K562 (cell line): ENCODE results near the gene TMEM184A.

Experiments used
- CEBPB ChIP-seq: fragments of 450-650 bp; IDR thresholded peaks from 2 replicates; pipeline ENCODE4 v1.6.1; 2016; ENCODE audit warnings: missing genetic modification characterization, missing compliant biosample characterization
- GABPB1 ChIP-seq: sonication (generic); formaldehyde crosslinking; IDR thresholded peaks from 2 replicates; pipeline ENCODE4 v1.8.0; 2022; ENCODE audit warnings: mild to moderate bottlenecking, missing genetic modification reagents
- JUN ChIP-seq, 2 experiments: sonication (generic) in 1 of 2; formaldehyde crosslinking in 1 of 2; IDR thresholded peaks; 2 replicates each; pipeline versions ENCODE4 v1.6.1 to v1.8.0; 2012 to 2022; ENCODE audit warnings: borderline replicate concordance in 2 of 2, mild to moderate bottlenecking in 2 of 2, improper control_type of control experiment in 1 of 2, low read depth in 1 of 2, low read length in 1 of 2, missing genetic modification reagents in 1 of 2
- MAFG ChIP-seq: fragments of 450-650 bp; conservative IDR thresholded peaks from 2 replicates; pipeline ENCODE4 v1.6.1; 2016; ENCODE audit warnings: missing genetic modification characterization, missing compliant biosample characterization
- SMARCB1 ChIP-seq: IDR thresholded peaks from 2 replicates; pipeline ENCODE4 v1.6.1; 2011; ENCODE audit warnings: improper control_type of control experiment, low read depth; ENCODE audit not compliant: insufficient read length
- TAF1 ChIP-seq: IDR thresholded peaks from 2 replicates; pipeline ENCODE4 v1.6.1; 2011; ENCODE audit warnings: mild to moderate bottlenecking, low read length, moderate library complexity; ENCODE audit not compliant: insufficient read depth, control insufficient read depth, severe bottlenecking; ENCODE audit errors: extremely low read depth
- ZNF224 ChIP-seq: sonication (generic); formaldehyde crosslinking; IDR thresholded peaks from 2 replicates; pipeline ENCODE4 v1.8.0; 2022; ENCODE audit warnings: mild to moderate bottlenecking, missing genetic modification reagents
- ZNF316 ChIP-seq: fragments of 450-650 bp; IDR thresholded peaks from 2 replicates; pipeline ENCODE4 v1.6.1; 2016
- TF ChIP-seq, protein P1 (sequence below), 3 experiments: IDR thresholded peaks in 2 of 3; conservative IDR thresholded peaks in 1 of 3; 2 replicates each; pipeline ENCODE4 v1.5.1; 2011 to 2012; ENCODE audit warnings: low read length in 3 of 3, mild to moderate bottlenecking in 3 of 3, control low read depth in 2 of 3, improper control_type of control experiment in 1 of 3, inconsistent platforms in 1 of 3, low read depth in 1 of 3, mixed read lengths in 1 of 3, moderate library complexity in 1 of 3; ENCODE audit not compliant: insufficient read depth in 2 of 3
- TF ChIP-seq, protein P2 (sequence below): fragments of 250-450 bp; sonication (Bioruptor Pico); IDR thresholded peaks from 2 replicates; pipeline ENCODE4 v1.4.0; 2020; ENCODE audit warnings: mild to moderate bottlenecking, moderate library complexity
- TF ChIP-seq, protein P3 (sequence below): fragments of 450-650 bp; formaldehyde crosslinking; IDR thresholded peaks from 2 replicates; pipeline ENCODE4 v1.4.0; 2022; ENCODE audit warnings: missing genetic modification characterization

DNA sequence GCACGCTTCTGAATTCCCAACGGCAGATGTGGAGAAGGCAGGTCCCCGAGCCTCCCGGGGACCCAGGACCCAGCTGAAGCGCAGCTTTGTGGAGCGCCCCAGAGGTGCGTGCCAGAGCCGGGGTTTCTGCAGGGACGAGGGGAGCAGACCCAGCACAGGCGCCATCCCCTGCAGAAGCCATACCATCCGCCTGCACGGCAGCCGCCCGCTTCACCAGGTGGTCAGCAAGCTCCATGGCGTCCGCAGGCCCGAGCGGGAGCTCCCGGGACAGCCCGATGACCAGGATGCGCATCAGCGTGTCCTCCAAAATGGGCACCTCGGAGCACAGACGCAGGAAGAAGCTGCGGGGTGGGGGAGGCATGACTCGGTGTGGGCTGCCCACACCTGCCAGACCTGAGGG lies 62.4 kb downstream of the TMEM184A start:
- TF ChIP-seq TAF1 = no peak
- TF ChIP-seq SMARCB1 = no peak
- no peak for TF ChIP-seq GABPB1
- TF ChIP-seq MAFG = no peak
- TF ChIP-seq, protein P1, sequence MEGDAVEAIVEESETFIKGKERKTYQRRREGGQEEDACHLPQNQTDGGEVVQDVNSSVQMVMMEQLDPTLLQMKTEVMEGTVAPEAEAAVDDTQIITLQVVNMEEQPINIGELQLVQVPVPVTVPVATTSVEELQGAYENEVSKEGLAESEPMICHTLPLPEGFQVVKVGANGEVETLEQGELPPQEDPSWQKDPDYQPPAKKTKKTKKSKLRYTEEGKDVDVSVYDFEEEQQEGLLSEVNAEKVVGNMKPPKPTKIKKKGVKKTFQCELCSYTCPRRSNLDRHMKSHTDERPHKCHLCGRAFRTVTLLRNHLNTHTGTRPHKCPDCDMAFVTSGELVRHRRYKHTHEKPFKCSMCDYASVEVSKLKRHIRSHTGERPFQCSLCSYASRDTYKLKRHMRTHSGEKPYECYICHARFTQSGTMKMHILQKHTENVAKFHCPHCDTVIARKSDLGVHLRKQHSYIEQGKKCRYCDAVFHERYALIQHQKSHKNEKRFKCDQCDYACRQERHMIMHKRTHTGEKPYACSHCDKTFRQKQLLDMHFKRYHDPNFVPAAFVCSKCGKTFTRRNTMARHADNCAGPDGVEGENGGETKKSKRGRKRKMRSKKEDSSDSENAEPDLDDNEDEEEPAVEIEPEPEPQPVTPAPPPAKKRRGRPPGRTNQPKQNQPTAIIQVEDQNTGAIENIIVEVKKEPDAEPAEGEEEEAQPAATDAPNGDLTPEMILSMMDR (IDR thresholded peaks at IDR 0.05 in 2 of 3, conservative IDR thresholded peaks at IDR 0.05 in 1 of 3; ENCODE audit: insufficient read depth in 2 of 3, low read depth in 1 of 3, low read length in 3 of 3) = no peak
- no peak for TF ChIP-seq ZNF316
- no peak for TF ChIP-seq JUN (IDR thresholded peaks at IDR 0.05; ENCODE audit: borderline replicate concordance, low read depth, low read length)
- TF ChIP-seq JUN (CRISPR knock-in tag; IDR thresholded peaks at IDR 0.05; ENCODE audit: borderline replicate concordance) = no peak
- TF ChIP-seq, protein P2, sequence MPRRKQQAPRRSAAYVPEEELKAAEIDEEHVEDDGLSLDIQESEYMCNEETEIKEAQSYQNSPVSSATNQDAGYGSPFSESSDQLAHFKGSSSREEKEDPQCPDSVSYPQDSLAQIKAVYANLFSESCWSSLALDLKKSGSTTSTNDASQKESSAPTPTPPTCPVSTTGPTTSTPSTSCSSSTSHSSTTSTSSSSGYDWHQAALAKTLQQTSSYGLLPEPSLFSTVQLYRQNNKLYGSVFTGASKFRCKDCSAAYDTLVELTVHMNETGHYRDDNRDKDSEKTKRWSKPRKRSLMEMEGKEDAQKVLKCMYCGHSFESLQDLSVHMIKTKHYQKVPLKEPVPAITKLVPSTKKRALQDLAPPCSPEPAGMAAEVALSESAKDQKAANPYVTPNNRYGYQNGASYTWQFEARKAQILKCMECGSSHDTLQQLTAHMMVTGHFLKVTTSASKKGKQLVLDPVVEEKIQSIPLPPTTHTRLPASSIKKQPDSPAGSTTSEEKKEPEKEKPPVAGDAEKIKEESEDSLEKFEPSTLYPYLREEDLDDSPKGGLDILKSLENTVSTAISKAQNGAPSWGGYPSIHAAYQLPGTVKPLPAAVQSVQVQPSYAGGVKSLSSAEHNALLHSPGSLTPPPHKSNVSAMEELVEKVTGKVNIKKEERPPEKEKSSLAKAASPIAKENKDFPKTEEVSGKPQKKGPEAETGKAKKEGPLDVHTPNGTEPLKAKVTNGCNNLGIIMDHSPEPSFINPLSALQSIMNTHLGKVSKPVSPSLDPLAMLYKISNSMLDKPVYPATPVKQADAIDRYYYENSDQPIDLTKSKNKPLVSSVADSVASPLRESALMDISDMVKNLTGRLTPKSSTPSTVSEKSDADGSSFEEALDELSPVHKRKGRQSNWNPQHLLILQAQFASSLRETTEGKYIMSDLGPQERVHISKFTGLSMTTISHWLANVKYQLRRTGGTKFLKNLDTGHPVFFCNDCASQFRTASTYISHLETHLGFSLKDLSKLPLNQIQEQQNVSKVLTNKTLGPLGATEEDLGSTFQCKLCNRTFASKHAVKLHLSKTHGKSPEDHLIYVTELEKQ = no peak
- TF ChIP-seq ZNF224 (CRISPR knock-in tag) = no peak
- no peak for TF ChIP-seq CEBPB (tag)
- TF ChIP-seq, protein P3, sequence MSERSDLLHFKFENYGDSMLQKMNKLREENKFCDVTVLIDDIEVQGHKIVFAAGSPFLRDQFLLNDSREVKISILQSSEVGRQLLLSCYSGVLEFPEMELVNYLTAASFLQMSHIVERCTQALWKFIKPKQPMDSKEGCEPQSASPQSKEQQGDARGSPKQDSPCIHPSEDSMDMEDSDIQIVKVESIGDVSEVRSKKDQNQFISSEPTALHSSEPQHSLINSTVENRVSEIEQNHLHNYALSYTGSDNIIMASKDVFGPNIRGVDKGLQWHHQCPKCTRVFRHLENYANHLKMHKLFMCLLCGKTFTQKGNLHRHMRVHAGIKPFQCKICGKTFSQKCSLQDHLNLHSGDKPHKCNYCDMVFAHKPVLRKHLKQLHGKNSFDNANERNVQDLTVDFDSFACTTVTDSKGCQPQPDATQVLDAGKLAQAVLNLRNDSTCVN (CRISPR knock-in tag) = no peak
